Stimulated activated CD4-positive, alpha-beta T cell treated with anti-CD3 and anti-CD28 coated beads, Interleukin-1b, Interleukin-23, amount 100 ng/mL, for 1 hour (primary cell): ENCODE measurements around the gene SAP30L.

Experiments used
- DNase-seq, 2 donors: peaks; one replicate each; pipeline ENCODE4 v3.0.0-alpha.2; 2020; ENCODE audit warnings: low read depth in 2 of 2

SAP30L gene

DNA sequence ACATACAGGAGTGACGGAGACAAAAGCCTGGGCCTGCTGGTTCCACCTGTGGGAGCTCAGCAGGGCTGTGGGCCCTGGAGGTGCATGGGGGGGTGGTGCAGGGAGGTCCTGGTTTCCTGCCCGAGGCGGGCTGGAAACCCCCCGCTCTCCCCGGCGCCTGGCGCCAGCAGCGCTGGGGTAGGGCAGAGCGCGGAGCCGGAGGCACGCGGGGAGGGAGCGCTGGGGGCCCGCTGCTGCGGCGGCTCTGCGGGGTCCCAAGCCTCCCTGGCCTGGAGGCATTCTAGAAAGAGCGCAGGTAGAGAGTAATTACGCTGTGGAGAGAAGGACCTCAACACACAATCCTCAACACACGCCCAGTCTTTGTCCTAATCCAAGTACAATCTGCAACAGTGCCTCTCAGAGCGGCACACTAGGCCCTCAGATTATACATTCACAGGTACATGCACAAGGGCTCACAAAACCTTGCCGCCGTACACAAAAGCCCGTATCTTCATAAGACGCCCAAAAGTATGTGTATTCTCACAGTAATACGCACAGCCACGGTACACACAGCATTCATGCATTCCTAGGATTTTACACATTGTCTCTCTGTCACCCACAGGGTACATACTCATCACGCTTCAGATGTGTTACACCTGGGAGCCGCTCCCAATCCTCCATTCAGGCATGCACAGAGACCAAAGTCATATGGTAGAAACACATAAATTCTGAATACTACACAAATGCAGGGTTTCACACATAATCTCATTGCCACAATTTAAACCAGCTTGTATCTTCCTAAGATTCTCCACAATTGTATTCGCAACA lies 34.4 kb downstream of the SAP30L start:
- DNase-seq: no peak

DNA sequence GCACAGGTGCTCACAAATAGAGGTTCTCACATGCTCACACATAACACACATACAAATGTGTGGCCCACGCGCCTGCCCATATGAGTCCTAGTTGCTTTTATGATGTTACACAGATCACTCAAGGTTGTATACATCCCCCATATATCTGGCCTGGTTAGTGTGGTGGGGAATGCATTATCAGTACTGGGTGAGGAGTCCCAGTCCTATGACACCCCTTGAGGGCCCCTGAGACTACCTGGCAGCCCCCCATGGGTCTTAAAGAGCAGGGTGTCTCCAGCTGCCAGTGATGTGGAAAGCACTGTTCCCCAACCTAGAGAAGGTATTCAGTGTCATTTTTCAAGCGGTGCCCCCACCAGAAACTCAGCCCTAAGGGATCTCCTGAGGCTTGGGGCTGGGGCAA lies 35.0 kb downstream of the SAP30L start:
- no peak for DNase-seq

DNA sequence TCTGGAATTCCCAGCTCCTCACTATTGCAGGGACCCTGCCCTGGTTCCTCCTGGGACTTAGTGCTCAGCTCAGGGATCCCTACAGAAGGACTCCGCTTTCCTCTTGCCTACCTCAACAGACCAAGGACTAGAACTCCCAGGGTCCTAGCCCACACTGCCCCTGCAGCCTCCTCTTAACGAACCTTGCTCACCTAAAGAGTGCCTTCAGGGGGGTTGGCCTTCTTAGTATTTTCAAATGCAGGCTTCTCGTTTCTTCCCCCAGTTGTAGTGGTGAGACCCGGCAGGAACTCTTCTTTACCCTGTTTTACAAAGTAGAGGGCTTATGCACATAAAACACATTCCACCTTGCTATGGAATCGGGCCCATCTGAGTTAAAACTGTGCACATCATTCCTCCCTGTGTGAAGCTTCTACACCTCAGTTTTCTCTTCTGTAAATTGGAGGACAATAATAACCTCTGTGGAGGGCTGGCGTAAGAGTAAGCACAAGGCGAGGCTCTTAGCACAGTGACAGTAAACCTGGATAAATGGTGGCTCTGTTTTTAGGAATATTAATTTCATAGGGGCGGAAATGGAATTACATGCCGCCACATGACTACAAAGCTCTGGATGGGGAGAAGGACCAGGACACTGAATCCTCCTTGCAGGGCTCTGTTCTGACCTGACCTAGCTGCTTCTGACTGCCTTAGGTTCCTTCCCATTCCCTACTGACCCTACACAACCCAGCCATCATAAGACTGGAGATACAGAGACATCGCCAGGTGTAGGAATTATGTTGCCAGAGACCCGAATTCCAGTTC lies 36.0 kb downstream of the SAP30L start:
- DNase-seq: no peak

DNA sequence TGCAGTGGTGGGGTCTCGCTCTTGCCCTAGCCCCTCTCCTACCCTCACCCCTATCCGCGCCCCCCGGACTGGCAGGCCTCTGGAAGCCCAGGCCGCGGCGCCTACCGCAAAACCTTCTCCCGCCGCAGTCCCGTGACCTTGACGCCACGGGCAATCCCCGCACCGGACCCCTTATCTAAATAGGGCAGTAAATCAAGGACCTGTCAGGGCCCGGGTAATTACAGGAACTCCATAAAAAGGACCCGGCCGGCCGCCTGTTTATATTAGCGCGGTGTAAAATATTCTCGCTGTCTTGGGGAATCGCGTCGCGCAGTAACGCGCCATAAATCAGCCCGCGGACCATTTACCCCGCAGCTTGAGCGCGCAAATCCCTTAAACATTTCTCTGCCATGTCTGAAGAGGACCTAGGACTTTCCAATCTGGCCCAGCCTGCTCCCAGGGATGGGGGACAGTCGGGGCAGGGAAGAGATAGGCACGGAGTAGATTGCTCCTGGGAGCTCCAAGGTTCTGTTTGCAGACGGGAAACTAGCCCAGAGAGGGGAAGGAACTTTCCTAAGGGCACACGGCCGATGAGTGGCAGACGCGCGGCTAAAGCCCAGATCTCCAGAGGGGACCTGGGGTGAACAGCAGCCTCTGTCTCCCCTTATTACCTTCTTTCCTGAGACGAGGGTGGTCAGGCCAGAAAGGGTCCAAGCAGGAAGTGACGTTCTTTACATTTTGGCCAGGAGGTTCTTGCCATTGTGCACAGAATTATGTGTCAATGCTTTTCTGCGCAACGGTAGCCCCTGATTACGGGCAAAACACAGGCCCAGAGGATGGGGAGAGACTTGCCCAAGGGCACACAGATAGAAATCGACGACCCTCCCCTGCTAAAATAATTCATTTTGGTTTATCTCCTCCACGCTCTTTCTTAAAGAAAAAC lies 37.0 kb downstream of the SAP30L start:
- DNase-seq: no peak

DNA sequence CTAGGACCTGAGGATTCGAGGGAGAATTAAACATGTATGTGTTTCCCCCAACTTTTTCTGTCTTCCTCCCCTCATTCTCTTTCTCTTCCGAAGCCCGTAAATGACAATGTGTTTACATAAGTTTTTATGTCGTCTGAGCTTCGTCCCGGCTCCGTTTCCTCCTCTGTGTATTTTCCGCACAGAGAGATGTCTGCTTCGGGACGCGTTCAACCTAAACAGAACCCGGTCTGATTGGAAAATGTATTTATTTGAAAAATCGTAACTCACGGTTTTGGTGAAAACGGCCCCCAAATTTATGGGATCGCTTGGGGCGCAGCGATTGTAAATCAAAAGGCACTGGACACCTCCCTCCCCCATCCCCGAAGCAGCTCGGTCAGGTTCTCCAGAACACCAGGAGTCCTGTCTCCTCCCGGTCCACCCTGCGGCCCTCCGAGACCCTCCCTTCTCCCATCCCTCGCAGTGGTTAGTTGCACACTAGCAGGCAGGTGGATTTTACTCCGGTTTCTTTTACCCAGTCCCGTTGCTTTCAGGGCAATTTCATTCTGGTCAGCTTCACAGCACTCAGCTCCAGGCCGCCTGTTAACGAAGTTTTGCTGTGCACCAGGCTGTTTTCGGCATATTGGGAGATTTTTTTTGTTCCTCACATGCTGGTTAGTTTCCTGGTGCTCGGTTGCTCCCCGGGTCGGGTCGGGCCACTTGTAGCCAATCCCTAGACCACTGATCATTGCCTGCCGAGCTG lies 38.0 kb downstream of the SAP30L start:
- DNase-seq: no peak

DNA sequence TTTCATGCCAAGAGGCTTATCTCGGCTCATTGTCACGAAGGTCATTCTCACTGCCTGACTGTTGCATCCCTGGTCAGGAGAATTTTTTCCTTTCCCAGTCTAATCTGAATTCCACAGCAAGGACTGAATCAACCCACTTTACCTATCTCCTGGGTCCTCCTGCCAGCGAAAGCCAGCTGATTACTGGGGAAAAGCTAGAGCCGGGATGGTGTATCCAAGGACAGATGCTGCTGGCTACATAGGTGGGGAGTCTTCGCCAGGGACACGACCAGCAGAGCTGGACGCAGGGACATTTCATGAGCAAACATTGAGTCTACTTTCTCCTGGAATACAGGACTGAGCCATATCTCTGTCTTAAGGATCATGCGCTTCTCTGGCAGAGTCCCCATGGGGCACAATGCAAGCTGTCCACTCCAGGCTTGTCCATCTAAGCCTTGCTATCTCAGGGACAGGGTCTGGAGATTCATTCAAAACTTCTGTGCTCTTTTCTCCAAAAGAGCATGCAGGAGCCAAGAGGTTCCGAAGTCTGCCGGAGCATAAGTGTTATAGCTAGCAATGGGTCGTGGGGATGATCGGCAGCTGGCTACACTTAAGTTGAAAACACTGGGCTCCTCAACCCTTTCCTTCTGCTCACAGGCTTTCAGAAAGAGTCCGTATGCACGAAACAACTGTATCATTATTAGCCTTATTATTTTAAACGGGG lies 38.7 kb downstream of the SAP30L start:
- DNase-seq: no peak

DNA sequence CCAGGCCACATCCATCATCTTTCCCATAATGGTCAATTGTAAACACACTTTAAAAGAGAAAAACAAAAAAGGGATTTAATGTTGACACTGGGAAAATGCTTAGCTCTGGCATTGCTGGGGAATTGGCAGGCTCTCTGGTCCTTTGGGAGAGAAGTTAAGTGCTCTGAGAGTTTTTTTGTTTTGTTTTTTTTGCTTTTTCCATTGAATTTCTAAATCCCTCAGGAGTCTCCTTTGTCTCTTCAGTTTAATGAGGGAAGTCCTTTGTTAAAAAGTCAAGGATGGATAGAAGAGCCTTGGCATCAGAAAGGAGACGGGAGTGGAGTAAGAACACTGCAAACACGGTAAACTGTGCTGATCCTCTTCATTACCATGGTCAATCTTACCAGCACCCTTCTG lies 39.3 kb downstream of the SAP30L start:
- DNase-seq: no peak

DNA sequence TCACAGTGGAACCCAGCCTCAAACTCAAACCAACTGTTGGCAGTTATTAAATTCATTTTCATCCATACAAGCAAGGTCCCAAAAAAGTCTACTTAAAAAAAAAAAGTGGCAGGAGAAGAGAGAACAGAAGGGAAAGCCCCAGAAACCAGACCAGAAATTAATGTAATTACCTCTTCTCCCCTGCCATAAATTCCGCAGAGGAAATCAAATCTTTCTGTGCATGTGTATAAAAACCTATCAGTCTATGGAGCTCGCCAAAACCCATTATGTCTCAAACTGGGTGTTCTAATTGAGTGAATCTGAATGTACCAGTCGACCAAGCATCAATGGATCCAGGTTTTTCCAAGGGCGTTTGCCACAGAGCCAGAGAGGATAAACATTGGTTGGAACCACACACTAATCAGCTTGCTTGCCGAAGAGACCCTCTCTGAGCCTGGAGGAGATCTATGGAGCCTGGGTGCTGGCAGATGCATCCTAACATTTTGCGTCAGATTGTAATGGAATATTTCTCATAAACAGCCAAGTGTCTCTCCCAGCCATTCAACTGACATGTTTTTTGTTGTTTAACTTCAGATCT lies 40.1 kb downstream of the SAP30L start:
- DNase-seq: no peak

DNA sequence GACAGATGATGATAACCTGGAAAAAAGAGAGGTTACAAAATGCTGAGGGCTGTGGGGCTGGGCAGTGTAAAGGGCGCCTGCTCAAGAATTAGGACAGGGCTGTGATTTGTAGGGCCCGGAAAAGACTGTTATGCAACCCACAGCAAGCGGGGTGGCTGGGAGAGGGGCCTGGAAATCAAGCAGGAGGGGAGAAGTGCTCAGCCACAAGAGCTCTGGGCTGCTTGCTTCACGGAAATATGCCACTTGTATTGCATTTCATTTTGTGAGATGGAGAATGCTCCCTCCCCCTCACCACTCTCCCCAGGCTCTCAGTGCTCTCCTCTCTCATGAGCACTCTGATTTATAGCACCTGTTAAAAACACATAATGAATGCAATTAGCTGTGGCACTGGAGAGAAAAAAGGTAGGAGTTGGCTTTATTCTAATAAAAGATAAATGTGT lies 40.6 kb downstream of the SAP30L start:
- no peak for DNase-seq

DNA sequence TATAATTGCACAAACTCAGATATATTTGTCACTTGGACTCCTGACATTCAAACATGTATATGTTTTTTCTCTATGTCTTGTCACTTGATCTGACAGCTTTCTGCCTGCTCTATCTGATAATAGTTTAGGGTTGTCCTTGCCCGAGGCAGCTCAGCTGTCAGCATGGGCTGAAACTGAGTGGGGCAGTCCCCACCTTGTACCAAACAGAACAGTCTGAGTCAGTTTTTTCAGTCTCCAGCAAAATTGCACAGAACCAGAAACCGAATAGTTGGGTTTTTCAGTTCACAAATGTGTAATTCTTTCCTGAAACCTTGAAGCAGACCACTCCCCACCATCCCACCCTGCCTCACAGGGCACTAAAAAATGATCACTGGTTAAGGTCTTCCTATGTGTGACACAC lies 41.7 kb downstream of the SAP30L start:
- no peak for DNase-seq

DNA sequence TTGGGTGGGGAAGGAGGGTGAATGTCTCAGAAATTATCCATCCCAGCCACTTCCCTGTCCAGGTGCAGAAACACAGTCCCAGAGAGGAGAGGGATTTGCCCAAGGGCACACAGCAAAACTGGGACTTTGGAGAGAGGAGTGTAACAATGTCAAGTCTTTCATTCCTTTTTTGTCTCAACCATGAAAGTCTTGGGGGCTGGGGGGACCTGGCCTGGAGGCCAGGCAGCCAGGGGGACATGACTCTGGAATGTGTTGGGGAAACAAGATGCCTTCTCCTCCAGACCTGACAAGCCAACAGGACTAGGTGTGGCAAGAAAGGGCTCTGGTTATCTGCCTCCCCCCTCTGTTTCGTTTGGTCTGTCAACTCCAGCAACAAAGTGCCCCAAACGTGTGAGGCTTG lies 46.1 kb downstream of the SAP30L start:
- no peak for DNase-seq

DNA sequence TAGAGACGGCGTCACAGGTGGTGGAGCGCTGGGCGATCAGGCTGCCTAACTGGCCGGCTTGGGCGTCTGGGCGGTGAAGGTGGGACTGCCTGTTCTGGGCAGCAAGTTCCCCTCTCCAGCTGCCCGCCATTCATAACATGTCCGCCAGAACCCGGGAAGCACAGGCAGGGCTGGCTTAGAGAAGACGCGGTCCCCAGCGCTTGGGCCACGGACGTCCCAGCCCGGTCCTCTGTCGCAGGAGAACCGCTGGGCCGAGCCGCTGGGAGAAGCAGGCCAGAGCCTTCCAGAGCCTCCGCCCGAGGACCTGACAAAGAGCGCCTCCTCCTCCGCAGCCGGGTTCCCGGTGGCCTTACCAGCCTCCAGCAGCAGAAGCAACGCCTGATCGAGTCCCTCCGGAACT lies 47.5 kb downstream of the SAP30L start:
- DNase-seq: no peak

DNA sequence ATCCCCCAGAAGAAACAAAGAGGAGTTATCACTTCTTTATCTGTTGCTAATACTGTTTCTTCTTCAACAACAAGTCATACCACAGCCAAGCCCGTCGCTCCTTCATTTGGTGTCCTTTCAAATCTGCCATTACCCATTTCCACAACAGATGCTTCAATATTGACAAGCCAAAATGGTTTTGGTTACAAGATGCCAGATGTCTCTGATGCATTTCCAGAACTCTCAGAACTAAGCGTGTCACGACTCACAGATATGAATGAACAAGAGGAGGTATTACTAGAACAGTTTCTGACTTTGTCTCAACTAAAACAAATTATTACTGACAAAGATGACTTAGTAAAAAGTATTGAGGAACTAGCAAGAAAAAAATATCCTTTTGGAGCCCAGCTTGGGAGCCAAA lies 48.2 kb downstream of the SAP30L start:
- DNase-seq: no peak

DNA sequence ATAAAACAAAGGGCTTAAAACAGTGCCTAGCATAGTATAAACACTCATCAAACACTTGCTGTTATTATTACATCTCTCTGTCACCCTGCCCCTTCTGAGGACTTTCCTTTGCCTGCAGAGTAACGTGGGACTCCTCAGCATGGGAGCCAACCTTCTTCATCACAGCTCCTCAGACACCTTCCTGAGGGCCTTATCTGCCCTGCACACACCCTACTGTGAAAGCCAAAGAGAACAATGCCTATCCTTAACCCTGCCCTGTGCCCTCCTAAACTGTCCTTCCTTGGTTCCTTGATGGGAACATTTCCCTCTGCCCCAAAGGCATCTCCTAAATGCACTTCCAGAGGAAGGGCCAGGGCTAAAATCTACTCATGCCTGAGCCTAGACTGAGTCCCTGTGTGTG lies 52.8 kb downstream of the SAP30L start:
- DNase-seq: no peak

DNA sequence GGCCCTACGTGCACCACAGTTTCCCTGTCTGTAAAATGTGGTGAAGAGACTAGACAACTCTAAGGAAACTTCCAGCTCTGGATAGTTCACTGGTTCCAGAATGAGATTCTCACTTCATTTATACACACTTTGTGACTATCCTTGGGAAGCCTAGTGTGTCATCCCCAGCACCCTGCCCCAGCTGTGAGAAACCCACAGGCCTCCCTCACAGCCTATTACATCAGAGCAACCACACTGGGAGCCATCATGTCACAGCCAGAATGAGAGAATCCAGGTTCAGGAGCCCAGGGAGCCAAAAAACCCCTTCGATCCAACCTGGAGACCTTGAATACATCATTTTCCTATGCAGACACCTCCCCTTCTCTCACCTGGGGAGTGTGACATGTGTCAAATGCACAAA lies 53.2 kb downstream of the SAP30L start:
- no peak for DNase-seq

DNA sequence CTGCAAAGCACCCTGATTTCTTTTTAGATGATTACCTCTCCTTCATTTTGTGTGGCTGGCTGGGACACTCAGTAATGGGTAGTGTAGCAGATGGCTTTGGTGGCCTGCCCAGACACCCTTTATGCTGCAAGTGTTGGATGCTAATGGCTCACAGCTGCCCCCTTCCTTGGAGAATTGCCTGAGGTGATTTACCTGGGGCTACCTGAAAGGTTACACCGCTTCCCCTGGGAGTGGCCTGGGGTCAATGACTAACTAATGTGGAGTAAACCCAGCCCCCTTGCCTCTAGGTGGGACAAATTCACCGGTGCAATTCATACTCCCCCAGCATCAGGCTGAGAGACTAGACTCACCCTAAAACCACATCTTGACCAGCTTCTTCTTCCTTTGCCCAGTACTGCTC lies 55.8 kb downstream of the SAP30L start:
- no peak for DNase-seq

DNA sequence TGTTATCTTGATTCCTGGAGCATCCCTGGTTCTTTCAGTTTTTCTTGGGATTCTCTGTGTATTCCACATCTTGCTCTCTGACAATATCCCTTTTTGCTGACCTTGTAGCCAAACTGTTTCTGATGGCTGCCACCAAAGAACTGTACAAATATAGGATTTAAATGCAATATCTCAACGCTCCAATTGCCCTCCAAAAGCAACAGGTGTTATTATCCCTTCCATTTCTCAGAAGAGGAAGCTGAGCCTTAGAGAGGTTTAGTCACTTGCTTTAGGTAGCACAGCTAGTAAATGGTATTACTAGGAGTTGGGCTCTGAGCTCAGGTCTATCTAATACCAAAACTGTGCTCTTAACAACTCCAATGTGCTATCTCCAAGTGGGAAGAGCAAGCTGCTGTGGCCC lies 56.4 kb downstream of the SAP30L start:
- DNase-seq: no peak

DNA sequence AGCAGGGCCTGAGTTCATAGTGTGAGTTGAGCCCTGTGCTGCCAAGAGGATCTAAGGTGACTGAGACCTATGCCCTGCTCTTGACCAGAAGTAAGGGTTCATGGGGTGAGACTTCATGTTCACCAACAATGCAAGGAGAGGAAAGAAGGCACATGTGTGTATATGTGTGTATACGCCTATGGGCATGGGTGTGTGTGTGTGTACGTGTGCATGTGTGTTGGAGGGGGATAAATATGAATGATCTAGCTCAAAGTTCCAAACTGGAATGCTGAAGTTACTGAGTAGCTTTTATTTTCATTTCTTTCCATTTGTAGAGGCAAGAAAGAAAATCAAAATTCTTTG lies 57.9 kb downstream of the SAP30L start:
- no peak for DNase-seq

DNA sequence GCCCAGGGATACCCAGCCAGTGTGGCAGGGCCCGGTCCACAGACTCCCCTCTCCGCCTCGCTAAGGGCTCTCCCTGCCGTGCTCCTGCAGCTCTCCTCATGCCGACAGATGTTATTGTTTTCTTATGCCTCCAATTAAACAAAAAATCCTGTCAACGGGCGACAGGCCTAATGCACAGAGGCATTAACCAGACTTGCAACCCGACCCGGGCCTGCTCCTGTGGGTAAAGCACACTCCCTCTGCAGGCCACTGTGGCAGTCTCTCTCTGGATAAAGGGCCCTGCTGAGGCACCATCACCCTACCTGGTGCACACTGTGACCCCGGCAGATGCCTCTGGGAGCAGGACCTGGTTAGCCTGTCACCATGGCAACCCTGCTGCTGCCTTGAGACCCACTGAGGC lies 59.8 kb downstream of the SAP30L start:
- DNase-seq: no peak

DNA sequence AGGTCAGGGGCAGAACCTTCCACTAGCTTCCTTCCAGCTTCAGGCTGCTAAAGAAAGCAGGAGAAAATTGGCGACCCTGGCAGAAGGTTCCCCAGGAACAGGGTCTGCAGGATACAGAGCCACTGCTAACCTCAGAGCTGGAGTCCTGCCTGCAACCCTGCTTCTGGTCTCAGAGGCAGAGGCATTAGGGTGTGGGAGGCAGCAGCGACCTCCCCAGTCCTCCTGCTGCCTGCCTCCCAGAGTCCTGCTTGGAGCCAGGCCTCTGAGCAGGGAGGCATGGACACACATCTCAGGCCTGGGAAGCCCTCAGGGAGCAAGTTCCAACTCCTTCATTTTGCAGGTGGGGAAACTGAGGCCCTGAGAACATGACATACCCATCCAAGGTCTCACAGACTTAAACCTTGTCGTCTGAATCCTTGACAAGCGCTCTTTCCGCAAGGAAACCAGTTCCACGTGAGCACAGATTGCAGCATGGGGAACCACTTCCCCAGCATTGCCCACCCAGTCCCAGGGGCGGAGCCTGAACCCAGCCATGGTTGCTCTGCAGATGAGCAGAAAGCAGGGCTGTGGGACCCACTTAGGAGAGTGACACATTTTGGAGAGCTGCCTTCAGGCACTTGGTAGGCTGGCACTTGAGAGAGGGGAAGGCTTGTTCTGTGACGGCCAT lies 60.4 kb downstream of the SAP30L start:
- DNase-seq: no peak
